Gastrocnemius medialis (tissue), 4 donors: ENCODE results near the gene PTPN22.

Experiments used
- POLR2A ChIP-seq, 2 donors: fragments of 450-650 bp; IDR thresholded peaks; one replicate each; pipeline ENCODE4 v1.6.1; 2017; ENCODE audit warnings: antibody characterized with exemption in 2 of 2, mild to moderate bottlenecking in 2 of 2, moderate library complexity in 2 of 2
- TF ChIP-seq, protein P1 (sequence below), 5 experiments: fragments of 450-650 bp in 3 of 5; fragments of 200-600 bp in 2 of 5; sonication (generic) in 2 of 5; IDR thresholded peaks in 4 of 5; conservative IDR thresholded peaks in 1 of 5; 1 replicate in 4 of 5; 2 replicates in 1 of 5; pipeline ENCODE4 v1.5.1; 2016 to 2019; ENCODE audit warnings: antibody characterized with exemption in 5 of 5, mild to moderate bottlenecking in 3 of 5, moderate library complexity in 3 of 5

DNA sequence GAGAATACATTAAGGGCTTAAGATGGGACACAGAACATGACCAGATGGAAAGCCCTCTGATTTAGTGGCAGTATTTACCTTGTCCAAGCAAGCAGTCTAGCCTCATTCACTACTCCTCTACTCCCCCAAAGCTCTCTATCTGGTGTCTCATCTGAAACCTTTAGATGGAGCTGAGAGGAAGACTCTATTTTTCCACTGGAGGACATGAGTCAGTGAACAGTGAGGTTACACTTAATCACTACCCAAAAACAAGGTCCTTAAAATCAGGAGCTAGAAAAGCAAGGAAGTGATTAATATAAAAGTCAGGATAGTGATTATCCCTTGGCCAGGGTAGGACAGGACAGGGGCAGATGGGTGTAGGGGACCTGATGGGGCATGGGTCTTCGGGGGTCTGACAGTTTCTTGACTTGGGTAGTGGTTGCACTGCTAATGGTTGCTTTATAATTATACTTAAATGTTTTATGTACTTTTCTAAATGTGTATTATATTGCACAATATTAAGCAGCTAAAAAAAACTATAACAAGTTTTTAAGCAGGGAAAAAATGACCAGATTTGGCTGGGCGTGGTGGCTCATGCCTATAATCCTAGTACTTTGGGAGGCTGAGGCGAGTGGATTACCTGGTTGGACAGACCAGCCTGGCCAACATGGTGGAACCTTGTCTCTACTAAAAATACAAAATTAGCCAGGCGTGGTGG lies 3.0 kb downstream of the PTPN22 start:
- TF ChIP-seq, protein P1, sequence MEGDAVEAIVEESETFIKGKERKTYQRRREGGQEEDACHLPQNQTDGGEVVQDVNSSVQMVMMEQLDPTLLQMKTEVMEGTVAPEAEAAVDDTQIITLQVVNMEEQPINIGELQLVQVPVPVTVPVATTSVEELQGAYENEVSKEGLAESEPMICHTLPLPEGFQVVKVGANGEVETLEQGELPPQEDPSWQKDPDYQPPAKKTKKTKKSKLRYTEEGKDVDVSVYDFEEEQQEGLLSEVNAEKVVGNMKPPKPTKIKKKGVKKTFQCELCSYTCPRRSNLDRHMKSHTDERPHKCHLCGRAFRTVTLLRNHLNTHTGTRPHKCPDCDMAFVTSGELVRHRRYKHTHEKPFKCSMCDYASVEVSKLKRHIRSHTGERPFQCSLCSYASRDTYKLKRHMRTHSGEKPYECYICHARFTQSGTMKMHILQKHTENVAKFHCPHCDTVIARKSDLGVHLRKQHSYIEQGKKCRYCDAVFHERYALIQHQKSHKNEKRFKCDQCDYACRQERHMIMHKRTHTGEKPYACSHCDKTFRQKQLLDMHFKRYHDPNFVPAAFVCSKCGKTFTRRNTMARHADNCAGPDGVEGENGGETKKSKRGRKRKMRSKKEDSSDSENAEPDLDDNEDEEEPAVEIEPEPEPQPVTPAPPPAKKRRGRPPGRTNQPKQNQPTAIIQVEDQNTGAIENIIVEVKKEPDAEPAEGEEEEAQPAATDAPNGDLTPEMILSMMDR (IDR thresholded peaks at IDR 0.05 in 4 of 5, conservative IDR thresholded peaks at IDR 0.05 in 1 of 5), result no peak
- no peak for TF ChIP-seq POLR2A (IDR thresholded peaks at IDR 0.05)
